Psoas muscle (tissue), 8 donors: Measurements from ENCODE around the gene MIB1. TPM values are rescaled to one million over a fixed set of nuclear protein-coding genes. Genes with fewer than 3 reads are reported as not detected.

Source experiments
- ATAC-seq, 4 donors: fragments of 200-7000 bp; cut with Tn5 transposase; one replicate each; pipeline ENCODE4 v1.9.1; 2020; ENCODE audit warnings: moderate library complexity in 3 of 4, mild to moderate bottlenecking in 2 of 4
- DNase-seq, 2 donors: peaks; one replicate each; pipeline ENCODE4 v3.0.0-alpha.2; 2020
- H3K27ac ChIP-seq: fragments of 200-600 bp; one replicate; pipeline ENCODE4 v1.8.0; 2022
- H3K27me3 ChIP-seq, 3 donors: fragments of 200-600 bp in 1 of 3; one replicate each; pipeline versions ENCODE4 v1.6.1 to v1.8.0; 2013 to 2022; ENCODE audit warnings: low read length in 2 of 3, mild to moderate bottlenecking in 2 of 3, moderate library complexity in 1 of 3; ENCODE audit not compliant: insufficient read depth in 3 of 3
- H3K36me3 ChIP-seq, 2 donors: fragments of 200-600 bp in 1 of 2; one replicate each; pipeline versions ENCODE4 v1.6.1 to v1.8.0; 2013 to 2022; ENCODE audit warnings: low read depth in 1 of 2, mild to moderate bottlenecking in 1 of 2, moderate library complexity in 1 of 2; ENCODE audit not compliant: insufficient read depth in 1 of 2
- H3K4me1 ChIP-seq: fragments of 200-600 bp; one replicate; pipeline ENCODE4 v1.8.0; 2022
- H3K4me3 ChIP-seq: fragments of 200-600 bp; one replicate; pipeline ENCODE4 v1.8.0; 2022; ENCODE audit warnings: mild to moderate bottlenecking
- H3K9me3 ChIP-seq: fragments of 200-600 bp; one replicate; pipeline ENCODE4 v1.8.0; 2022
- CTCF ChIP-seq: fragments of 200-600 bp; IDR thresholded peaks from one replicate; pipeline ENCODE4 v1.8.0; 2022; ENCODE audit warnings: antibody characterized with exemption
- WGBS, 3 donors: extraction: QIAGEN DNeasy Blood & Tissue Kit; methylation state at CpG; one replicate each; pipeline versions ENCODE4 v1.1.6 to v1.1.7; 2013; 5-methylcytosine and 5-hydroxymethylcytosine counted together
- intact Hi-C, 2 donors: fragments of 100-400 bp; cut with DNase I; formaldehyde crosslinking; loops; one replicate each; pipeline versions ENCODE4 v1.11.0 to v1.14.2; 2022
- polyA plus RNA-seq, 3 donors: library from polyadenylated mRNA; stranded (reverse); fragments of 200-250 nt; gene quantifications; one replicate each; pipeline ENCODE4 v1.2.3, GENCODE V29; 2013
- total RNA-seq, 4 donors: library from RNA; stranded (reverse); fragmentation: NEBNext Ultra II Directional in 2 of 4; extraction: Animal tissue kit (Norgen Biotek cat#: 25700) in 2 of 4; gene quantifications; one replicate each; pipeline versions ENCODE4 v1.2.1 to v1.2.4, GENCODE V29; 2021 to 2023
- donor health status: healthy with polysubstance abuse.
- donor health status: DM: no; HTN: no; CAD: no; lungs with moderate emphysema.
- donor health status: Bipolar disorder and iron deficiency.
- donor health status: healthy.
- donor health status: DM: yes; HTN: yes; CAD: no.
- donor health status: DM: no; HTN: no; CAD: no.
- donor health status: DM: no; HTN: no; CAD: no.
- donor health status: DM: yes; HTN: yes; CAD: no.

Gene MIB1
- total and polyA plus RNA-seq, 7 donors = 2.1 to 21.3 (median 16.1) TPM

- H3K4me3 ChIP-seq = no peak overlapping the region
- no peaks in the 10 kb centered on the region for H3K27me3 ChIP-seq
- H3K27ac ChIP-seq = no peak overlapping the region
- intact Hi-C loops = loop anchor here in 1 of 2 donors (5.0 kb wide), 1 partner anchor 38 kb away; no protein-coding TSS in a partner anchor
- H3K9me3 ChIP-seq = peaks cover 8% of the 10 kb centered on the region
- H3K4me1 ChIP-seq = no peaks in the 10 kb centered on the region
- DNase-seq = no peak
- 96 to 100% (median 98%) methylated on average over 2 of the region's 2 CpGs for WGBS, 3 donors
- no peak for ATAC-seq
- TF ChIP-seq CTCF = no peak
- peaks cover 3 to 49% of the 10 kb centered on the region in 2 donors for H3K36me3 ChIP-seq
Measured at GRCh38 chr18:21809725-21810124, 69.1 kb downstream of the MIB1 start.

- intact Hi-C loops = no loop called here
- Histone ChIP-seq H3K4me1 (no peaks in the 10 kb centered on the region), H3K27me3 (no peaks in the 10 kb centered on the region), H3K4me3 (no peak overlapping the region), H3K27ac (no peak overlapping the region), H3K36me3 (peaks cover 0 to 57% of the 10 kb centered on the region in 2 donors), H3K9me3 (no peaks in the 10 kb centered on the region)
- ATAC-seq (no peak), DNase-seq (no peak)
- no peak for TF ChIP-seq CTCF
- 96 to 100% (median 98%) methylated on average over 2 of the region's 2 CpGs for WGBS, 3 donors
Measured at GRCh38 chr18:21815101-21815500, 74.5 kb downstream of the MIB1 start.

GRCh38 chr18:21820033-21820810, 79.6 kb downstream of the MIB1 start:
- no peaks in the 10 kb centered on the region for H3K4me1 ChIP-seq
- DNase-seq = no peak
- intact Hi-C loops = loop anchor here in 1 of 2 donors (1.0 to 10.0 kb wide), 2 partner anchors 31 to 365 kb away; no protein-coding TSS in a partner anchor
- H3K9me3 ChIP-seq = no peaks in the 10 kb centered on the region
- H3K27ac ChIP-seq = peak overlapping the region; percentile 86
- peaks cover 0 to 43% of the 10 kb centered on the region in 2 donors for H3K36me3 ChIP-seq
- peak; percentile 53 to 71 (median 62) for ATAC-seq
- TF ChIP-seq CTCF = peak; percentile 70
- H3K4me3 ChIP-seq = no peak overlapping the region
- no peaks in the 10 kb centered on the region for H3K27me3 ChIP-seq
- 39 to 46% (median 40%) methylated on average over 2 of the region's 2 CpGs for WGBS, 3 donors

- Histone ChIP-seq H3K36me3 (peaks cover 0 to 42% of the 10 kb centered on the region in 2 donors), H3K27me3 (no peaks in the 10 kb centered on the region), H3K27ac (peak overlapping the region; percentile 86), H3K9me3 (no peaks in the 10 kb centered on the region), H3K4me3 (no peak overlapping the region), H3K4me1 (peaks cover 2% of the 10 kb centered on the region)
- WGBS, 3 donors = 38 to 43% (median 38%) methylated on average over 1 of the region's 1 CpG
- ATAC-seq = peak in 3 of 4 donors; percentile 21 to 64 (median 58)
- intact Hi-C loops = loop anchor here in 1 of 2 donors (1.0 to 10.0 kb wide), 2 partner anchors 31 to 366 kb away; no protein-coding TSS in a partner anchor
- DNase-seq = no peak
- no peak for TF ChIP-seq CTCF
Measured at GRCh38 chr18:21820811-21821143, 80.2 kb downstream of the MIB1 start.
